Suppressor macrophage treated with lipopolysaccharide for 1 hour (primary cell): ENCODE measurements around the gene GCAT.

ENCODE experiments used
- DNase-seq, 3 donors: peaks; one replicate each; pipeline ENCODE4 v3.0.0-alpha.2; 2020 to 2022

The GCAT gene

DNA sequence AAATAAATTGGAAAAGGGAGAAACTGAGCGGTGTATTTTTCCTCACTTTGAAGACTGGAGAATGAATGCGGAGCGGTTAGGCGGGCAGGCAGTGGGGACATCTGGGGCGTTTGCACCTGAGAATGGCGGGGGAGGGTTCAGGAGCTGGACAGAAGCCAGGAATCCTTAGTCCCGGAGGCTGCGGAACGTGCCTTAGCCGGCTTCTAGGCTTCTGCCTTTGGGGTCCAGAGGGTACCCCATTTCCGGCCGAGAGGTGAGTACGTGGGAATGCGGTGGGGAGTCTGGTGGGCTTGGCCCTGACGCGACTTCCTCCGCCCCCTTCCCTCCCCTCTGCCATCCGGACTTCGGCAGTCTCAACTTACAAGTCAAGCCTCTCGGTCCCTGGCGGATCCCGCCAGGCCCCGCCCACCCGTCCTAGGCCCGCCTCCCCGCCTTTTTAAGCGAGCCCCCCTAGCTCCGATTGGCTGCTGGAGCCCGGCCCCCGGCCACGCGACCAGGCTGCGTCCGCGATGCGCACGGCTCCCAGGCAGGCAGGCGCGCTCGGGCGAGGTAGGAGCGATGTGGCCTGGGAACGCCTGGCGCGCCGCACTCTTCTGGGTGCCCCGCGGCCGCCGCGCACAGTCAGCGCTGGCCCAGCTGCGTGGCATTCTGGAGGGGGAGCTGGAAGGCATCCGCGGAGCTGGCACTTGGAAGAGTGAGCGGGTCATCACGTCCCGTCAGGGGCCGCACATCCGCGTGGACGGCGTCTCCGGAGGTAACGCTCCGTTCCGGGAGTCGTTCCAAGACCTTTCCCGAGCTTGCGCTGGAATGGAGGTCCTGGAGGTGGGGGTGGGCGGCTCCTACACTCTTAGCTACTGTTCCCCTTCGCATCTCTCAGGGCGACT is at the start of gene GCAT:
Gene GCAT, plus strand, starts transcription at position 525 of the 884 bp plus-strand sequence. Its CDS starts 34 bp downstream, at position 559.
- peak; percentile 90 to 98 (median 96) for DNase-seq

DNA sequence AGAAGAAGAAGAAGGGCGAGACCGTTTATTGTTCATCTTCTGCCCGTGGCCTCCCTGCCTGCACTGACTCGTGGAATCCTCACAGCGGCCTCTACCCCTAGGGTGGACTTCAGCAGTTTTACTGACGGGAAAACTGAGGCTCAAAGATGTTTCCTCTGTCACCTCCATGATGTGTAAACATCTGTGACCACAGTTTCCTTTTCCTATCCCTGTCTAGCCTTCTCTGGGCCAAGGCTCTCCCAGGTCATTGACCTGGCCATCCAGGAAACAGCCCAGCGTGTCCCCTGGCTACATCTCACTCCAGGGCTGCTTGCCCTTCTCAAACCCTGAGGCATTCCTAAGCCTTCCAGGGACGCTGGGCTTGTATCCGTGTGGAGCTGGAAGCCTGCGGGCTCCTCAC is 49.0 kb upstream of the GCAT start:
- DNase-seq, result no peak

- DNase-seq, result no peak
These were observed 48.5 kb upstream of the GCAT start for GRCh38 chr22:37759281-37759680.

DNA sequence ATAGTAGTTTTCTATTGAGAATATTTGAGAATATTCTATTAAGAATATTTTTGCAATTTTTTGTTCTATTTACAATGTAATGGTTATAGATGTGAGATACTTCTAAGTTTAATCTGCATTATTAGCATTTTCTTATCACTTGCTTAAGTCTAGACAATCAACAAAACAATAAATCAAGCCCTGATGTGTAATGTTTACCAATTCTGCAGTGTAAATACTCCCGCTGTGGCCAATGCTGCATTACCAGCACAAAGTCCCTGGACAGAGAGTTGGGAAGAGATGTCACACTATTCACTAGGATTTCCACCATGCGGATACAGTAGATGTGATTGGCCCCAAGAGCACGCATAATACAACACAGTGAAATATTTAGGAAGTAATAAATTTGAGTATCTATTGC is 47.6 kb upstream of the GCAT start:
- DNase-seq, result no peak

- DNase-seq, result no peak
These were observed 45.3 kb upstream of the GCAT start for GRCh38 chr22:37762389-37762836.

GRCh38 chr22:37763012-37763411 is 44.7 kb upstream of the GCAT start:
- no peak for DNase-seq

DNA sequence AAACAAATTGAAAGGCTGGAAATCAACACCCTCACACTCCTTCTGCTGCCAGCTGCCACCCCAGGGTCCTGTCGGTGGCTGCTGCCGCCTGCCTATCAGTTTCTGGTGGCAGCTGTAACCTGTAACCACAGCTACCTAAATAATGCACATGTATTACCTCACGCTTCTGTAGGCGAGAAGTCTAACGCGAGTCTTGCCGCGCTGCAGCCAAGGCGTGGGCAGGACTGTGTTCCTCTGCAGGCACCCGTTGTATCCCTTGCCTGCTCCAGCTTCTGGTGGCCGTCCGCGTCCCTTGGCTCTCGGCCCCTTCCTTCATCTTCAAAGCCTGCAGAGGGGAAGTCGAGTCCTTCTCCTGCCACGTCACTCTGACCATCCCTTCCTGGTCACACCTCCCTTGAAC is 44.1 kb upstream of the GCAT start:
- DNase-seq, result no peak

GRCh38 chr22:37764622-37765021 is 43.1 kb upstream of the GCAT start:
- no peak for DNase-seq

GRCh38 chr22:37765498-37765897 is 42.2 kb upstream of the GCAT start:
- no peak for DNase-seq

- DNase-seq, result no peak
These were observed 41.7 kb upstream of the GCAT start for GRCh38 chr22:37765953-37766576.

GRCh38 chr22:37768273-37768672 is 39.5 kb upstream of the GCAT start:
- DNase-seq, result no peak

GRCh38 chr22:37769056-37769455 is 38.7 kb upstream of the GCAT start:
- no peak for DNase-seq

GRCh38 chr22:37771081-37771480 is 36.7 kb upstream of the GCAT start:
- no peak for DNase-seq

GRCh38 chr22:37771702-37772427 is 35.9 kb upstream of the GCAT start:
- DNase-seq, result no peak

DNA sequence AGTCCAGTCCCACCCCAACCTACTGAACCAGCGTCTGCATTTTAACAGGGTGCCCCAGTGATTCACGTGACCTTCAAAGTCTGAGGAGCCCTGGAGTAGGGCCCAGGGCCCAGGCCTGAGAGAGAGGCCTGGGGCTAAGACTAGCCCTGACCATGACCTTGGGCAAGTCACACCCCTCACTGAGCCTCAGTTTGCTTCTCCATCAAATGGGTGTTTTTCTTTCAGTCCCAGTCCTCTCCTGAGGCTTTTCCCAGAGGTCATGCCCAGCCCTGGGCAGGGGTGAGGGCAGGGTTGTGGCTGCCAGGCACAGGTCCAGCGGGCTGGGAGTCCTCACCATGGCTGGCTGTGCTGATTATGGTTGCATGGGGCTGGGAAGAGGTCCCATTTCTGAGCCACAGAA is 33.0 kb upstream of the GCAT start:
- no peak for DNase-seq

GRCh38 chr22:37775785-37776638 is 31.7 kb upstream of the GCAT start:
- no peak for DNase-seq

GRCh38 chr22:37776639-37777005 is 31.1 kb upstream of the GCAT start:
- DNase-seq, result no peak

- DNase-seq, result peak; percentile 12 to 23 (median 14)
These were observed 30.5 kb upstream of the GCAT start for GRCh38 chr22:37777122-37777687.

- no peak for DNase-seq
These were observed 29.2 kb upstream of the GCAT start for GRCh38 chr22:37778370-37779009.

- DNase-seq, result no peak
These were observed 26.2 kb upstream of the GCAT start for GRCh38 chr22:37781434-37782059.
